GM11168 (cell line): ENCODE measurements around the gene EML6.
"Not testable (repeated sequence)": the region's sequence is repeated elsewhere in the genome, so short reads cannot be mapped to it uniquely, and the experiment has no call there.

Source experiments
- in situ Hi-C: fragments of 300-500 bp; cut with MboI; formaldehyde crosslinking; loops from one replicate; pipeline ENCODE4 v1.12.0; 2022; ENCODE audit warnings: low sequenced_read_pairs; ENCODE audit not compliant: unreplicated experiment

The EML6 gene

GRCh38 chr2:54866179-54866578 lies 142.7 kb downstream of the EML6 start:
- in situ Hi-C loops: no loop called here

- in situ Hi-C loops: no loop called here
Measured at GRCh38 chr2:54866868-54867267, 143.4 kb downstream of the EML6 start.

- in situ Hi-C loops: no loop called here
Measured at GRCh38 chr2:54867457-54867856, 144.0 kb downstream of the EML6 start.

- in situ Hi-C loops: no loop called here
Measured at GRCh38 chr2:54871457-54872107, 148.1 kb downstream of the EML6 start.

DNA sequence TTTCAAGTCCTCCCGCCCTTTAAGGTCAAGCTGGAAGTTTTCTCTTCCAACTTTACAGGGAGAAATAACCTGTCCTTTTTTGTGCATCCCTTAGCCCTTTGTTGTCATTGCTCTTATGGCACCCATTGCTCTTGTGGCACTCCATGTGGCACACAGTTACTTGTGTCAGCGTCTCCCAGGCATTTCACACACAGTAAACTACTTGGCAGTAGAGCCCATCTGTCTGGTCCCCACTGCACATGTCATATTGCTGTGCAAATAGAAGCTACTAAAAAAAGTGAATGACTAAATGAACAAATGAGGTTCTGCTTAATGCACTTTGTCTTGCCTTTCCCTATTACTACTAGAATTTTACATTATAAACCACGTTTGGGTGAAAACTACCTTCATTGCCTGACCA lies 149.3 kb downstream of the EML6 start:
- in situ Hi-C loops: no loop called here

DNA sequence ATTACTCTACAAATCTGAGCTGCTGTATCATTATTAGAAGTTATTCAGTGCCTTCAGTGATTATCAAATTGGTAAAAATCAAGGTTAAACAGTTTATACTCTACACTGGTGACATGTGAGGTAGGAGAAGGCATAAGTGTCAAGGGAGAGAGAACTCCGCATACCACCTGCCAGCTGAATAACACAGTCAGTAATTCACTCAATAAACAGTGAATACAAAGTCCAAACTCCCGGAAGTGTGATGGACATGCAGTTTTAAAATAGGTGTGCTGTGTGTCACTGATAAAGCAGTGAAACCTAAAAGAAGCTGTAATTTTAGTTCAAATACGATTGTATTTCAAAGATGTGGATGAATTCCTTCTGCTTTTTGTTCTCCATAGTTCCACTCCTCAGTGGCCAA lies 149.8 kb downstream of the EML6 start:
- in situ Hi-C loops: not testable (repeated sequence)

GRCh38 chr2:54876764-54877163 lies 153.3 kb downstream of the EML6 start:
- in situ Hi-C loops: no loop called here

DNA sequence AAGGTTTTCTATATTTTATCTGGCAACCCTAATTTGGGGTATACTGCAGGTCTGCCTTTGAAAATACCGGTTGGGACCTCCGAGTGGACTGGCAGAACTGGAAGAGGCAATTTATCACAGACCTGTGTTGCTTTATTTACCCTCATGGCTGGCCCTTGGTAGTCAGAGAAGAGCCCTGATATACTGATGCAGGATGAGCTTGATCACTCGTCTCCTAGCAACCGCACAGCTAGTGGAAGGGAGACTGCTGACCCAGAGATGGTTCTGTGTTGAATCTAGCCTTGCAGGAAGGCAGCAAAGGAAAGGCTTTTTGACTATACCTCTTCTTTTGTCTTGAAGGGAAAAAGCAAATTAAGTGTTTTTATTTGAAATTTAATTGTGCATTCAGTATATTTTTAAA lies 154.7 kb downstream of the EML6 start:
- in situ Hi-C loops: no loop called here

GRCh38 chr2:54879032-54879431 lies 155.6 kb downstream of the EML6 start:
- in situ Hi-C loops: no loop called here

GRCh38 chr2:54879598-54880332 lies 156.3 kb downstream of the EML6 start:
- in situ Hi-C loops: no loop called here

- in situ Hi-C loops: no loop called here
Measured at GRCh38 chr2:54880428-54880827, 157.0 kb downstream of the EML6 start.

DNA sequence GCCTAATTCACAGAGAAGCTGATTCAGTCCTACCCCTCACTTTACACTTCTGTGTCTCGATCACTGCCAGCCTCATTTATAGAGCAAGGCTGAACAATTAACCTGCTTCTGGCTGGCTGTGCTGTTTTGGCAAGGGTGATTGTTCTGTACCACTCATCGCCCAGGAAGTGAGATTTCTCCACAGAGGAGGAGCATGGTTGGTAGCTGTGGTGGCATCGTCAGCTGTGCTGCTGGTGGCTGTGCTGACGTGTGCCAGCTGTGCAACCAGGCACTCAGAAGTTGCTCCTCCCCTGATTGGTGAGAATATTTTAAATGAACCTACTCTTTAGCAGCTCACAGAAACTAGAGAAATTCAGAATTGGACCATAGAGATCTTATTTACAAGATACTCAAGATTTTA lies 158.3 kb downstream of the EML6 start:
- in situ Hi-C loops: no loop called here

- in situ Hi-C loops: no loop called here
Measured at GRCh38 chr2:54885891-54886290, 162.4 kb downstream of the EML6 start.

DNA sequence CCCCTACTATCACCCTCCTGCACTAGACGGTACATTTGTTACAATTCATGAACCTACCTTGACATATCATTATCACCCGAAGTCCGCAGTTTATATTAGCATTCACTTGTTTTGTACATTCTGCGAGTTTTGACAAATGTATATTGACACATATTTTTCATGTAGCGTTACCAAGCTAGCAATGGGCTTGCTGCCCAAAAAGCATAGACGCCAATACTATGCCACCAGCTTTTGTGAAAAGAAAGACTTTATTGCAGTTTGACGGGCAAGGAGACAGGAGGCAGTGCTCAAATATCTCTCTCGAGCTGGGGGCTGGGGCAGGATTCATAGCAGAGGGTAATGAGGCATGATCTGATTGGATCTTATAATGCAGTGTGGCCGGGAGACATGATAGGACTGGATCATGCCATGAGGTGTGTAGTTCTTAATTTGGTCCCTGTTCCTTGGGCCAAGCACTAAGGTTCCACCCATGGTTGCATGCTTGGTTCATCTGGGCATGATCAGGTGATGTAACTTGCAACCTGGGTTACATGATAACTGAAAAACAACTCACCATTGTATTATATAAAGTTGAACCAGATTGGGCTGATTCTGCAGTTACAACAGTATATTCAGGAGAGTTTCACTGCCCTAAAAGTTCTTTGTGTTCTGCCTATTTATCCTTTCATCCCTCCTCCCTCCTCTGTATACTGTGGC lies 164.5 kb downstream of the EML6 start:
- in situ Hi-C loops: no loop called here

DNA sequence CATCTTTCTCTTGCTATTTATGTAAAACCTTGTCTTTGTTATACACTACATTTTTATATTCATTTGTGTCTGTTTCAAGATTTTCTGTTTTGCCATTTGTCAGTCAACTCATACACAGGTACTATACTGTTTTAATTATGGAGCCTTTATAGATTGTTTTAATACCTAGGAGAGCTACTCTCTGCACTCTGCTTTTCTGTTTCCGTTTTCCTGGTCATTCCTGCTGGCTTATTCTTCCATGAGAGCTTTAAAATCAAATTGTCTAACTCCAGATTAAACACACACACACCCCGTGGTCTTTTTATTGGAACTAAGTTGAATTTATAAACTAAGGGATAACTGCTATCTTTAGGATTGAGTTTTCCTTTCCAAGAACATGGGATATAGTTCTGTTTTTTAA lies 165.6 kb downstream of the EML6 start:
- in situ Hi-C loops: no loop called here

DNA sequence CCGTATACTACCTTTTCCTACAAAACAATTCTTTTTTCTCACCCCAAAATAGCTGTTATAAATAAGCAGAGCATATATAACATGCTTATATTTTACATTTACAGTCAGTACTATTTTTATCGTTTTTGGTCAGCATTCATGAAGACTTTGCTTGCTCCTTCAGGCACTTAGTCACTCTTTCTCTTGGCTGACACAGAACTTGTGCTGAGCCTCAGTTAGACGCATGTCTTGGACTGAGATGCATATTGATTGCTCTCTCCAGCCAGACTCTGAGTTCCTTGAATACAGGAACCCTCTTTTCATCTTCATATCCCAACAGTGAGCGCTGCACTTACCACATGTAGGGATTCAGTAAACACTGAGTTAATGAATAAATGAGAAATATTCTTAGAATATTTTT lies 168.4 kb downstream of the EML6 start:
- in situ Hi-C loops: no loop called here

DNA sequence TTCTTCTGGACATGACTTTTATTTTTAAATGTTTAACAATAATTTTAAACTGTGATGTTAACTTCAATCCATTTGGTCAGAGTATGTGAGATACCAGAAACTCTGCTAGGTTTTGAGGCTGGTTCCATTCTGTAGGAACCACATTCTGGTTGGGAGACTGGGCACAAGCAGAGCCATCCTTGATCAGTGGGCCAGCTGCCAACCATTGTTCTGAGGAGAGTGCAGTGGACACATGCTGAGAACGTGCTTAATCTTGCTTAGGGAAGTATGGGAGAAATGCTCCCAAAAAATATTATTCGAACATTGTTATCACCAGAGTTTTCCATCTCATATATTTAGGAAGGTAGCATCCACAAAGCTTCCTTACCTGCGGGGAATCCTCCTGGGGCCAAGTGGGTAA lies 171.0 kb downstream of the EML6 start:
- in situ Hi-C loops: no loop called here

DNA sequence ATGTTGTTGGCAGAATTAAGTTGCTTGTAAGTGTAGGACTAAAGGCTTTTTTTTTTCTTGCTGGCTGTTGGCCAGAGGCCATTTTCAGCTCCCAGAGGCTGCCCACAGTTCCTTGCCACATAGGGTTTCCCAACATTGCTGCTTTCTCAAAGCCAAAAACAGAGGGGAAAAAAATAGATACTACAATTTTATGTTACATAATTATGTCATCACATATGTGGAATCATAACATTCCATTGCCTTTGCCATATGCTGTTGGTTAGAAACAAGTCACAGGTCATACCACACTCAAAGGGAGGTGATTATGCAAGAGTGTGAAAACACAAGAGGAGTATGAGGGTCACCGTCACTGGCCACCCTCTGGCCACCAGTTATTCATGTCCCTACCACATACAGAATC lies 172.3 kb downstream of the EML6 start:
- in situ Hi-C loops: no loop called here

DNA sequence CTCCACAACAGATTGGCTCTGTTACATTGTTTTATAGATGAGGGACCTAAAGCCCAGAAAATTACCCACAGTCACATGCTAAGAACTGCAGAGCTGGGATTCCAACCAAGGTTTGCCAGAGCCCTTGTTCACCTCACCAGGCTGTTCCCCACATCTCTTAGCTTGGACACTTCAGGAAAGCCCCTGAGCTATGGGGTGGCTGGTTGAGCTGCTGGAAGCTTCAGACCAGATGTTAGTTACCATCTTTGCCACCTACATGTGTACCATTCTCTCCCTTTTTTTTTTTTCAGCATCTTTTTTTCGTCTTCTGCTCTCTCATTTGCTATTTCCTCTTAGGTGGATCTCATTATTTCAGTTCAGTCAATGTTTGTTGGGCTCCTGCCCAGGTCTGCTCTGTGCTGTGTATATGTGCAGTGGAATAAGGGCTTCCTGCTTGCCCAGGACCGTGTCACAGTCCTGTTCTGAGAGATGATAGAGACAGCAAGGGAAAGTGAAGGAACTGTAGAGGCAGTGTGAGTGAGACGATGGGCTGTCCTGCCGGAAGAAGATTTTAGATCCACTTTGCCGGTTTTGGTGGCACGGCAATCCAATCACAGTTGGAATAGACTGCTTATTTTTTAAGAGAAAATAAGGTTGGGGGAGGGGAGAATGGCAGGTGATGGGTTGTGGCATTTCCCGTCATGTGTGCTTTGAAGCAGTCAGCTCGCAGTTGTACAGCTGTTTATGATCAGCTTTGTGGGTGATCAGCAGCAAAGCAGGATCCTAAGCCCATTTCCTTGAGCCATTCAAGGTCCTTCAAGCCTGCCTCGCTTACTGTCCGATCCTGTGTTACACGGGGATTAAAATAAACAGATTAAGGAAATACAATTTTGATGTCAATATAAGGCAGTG lies 174.2 kb downstream of the EML6 start:
- in situ Hi-C loops: no loop called here

DNA sequence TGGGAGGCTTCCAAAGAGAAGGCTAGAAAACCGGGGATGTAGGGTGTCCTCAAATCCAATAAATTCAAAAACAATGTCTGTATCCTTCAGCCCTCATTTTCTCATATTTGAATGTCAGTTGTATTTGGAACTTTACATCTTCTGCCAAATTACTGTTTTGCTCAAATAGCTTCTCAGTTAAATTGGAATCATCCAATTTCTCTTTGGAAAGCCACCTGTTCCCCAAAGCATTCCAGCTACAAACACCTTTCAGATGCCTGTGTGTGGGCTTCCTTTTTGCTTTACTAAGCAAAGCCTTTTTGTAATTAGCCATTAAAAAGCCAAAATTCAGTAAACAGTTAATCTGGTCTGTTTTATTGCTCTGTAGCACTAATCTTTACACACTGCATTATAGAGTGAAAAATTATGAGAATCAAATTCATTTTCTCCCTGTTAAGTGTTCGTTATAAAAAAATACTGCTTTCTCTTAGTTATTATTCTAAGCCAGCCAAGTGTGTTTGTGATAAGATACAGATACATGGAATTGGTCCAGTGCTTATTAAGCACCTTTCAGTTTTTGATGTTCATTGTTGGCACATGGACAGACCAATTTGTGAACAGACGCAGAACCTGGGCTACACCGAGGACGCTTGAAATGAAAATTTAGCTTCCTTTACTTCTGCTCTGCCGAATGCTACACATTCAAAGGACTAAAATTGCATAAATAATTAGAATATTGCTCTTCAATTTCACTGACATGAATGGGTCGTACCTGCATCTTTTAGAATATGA lies 175.2 kb downstream of the EML6 start:
- in situ Hi-C loops: no loop called here
